ENCODE measurements around the gene ITGA2. TPM values are rescaled to one million over a fixed set of nuclear protein-coding genes. Genes with fewer than 3 reads are reported as not detected.
A peak's percentile ranks its signal among the peaks of the same experiment; 100 is the strongest.

ITGA2 gene
- total and polyA plus RNA-seq, 2 of the 8 experiments (the other 6 are each of a cell fraction or from before 2014, with no cell fraction given), result 1.4 to 7.7 TPM

DNA sequence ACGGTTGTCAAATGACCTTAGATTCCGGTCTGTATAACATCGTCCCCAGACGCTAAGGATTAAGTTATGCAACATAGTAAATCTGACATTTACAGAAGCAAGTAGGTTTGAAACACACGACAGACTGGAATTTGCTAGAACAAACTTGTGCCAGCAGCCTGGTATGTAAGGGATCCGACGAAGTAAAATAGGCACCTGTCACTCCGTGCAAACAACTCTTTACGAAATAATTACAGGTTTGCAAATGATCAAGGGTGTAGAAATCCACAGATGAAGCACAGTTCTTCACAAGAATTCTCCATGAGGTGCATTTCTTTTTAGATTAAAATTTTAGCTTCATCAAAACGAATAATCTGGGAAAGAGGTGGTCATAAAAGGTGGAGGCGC, 119.9 kb downstream of the ITGA2 start:
- Histone ChIP-seq H3K9me3 (ENCODE audit: insufficient read depth in 2 of 2, low read depth in 1 of 2, low read length in 1 of 2) (no peaks in the 10 kb centered on the region), H3K27ac (ENCODE audit: low read depth, low read length) (no peak overlapping the region), H2BK20ac (ENCODE audit: low read length) (no peak overlapping the region), H3K23me2 (ENCODE audit: low read depth, low read length) (peaks cover 7% of the 10 kb centered on the region; the same call in 1 of the 2 replicates), H3K36me3 (ENCODE audit: control insufficient read depth in 2 of 4, insufficient read depth in 4 of 4, low read length in 3 of 4) (no peaks in the 10 kb centered on the region), H3K23ac (ENCODE audit: insufficient read length) (no peak overlapping the region), H3K4me1 (replicated peaks in 1 of 4; ENCODE audit: control insufficient read depth in 3 of 4, insufficient read depth in 4 of 4, low read length in 3 of 4) (peaks cover 0 to 5% (median 0%) of the 10 kb centered on the region in 4 experiments; a peak in 4 of 7 replicates), H4K91ac (replicated peaks; ENCODE audit: insufficient read length, low read length) (no peak overlapping the region), H2AFZ (ENCODE audit: low read length) (peak overlapping the region; percentile 87; the same call in 1 of the 2 replicates), H2BK5ac (ENCODE audit: low read depth, low read length) (no peak overlapping the region), H2BK15ac (ENCODE audit: low read length) (no peak overlapping the region), H3K4me3 (ENCODE audit: extremely low read depth in 1 of 4, insufficient read depth in 2 of 4, low read depth in 3 of 4, low read length in 4 of 4) (peak overlapping the region; percentile 61 to 86 (median 70); a peak in 7 of 8 replicates), H3K18ac (ENCODE audit: extremely low read depth, low read length) (no peak overlapping the region), H4K8ac (ENCODE audit: extremely low read depth, insufficient read depth, low read length) (no peak overlapping the region), H4K5ac (ENCODE audit: insufficient read length, low read depth, low read length) (no peak overlapping the region), H3K27me3 (replicated peaks in 1 of 4; ENCODE audit: control insufficient read depth in 3 of 4, extremely low read depth in 1 of 4, insufficient read depth in 3 of 4, low read length in 3 of 4) (no peaks in the 10 kb centered on the region), H2AK5ac (ENCODE audit: low read depth, low read length) (no peak overlapping the region), H2BK120ac (replicated peaks; ENCODE audit: low read depth, low read length) (no peak overlapping the region), H4K20me1 (replicated peaks in 1 of 2; ENCODE audit: control insufficient read depth in 1 of 2, insufficient read depth in 2 of 2, low read length in 2 of 2) (no peaks in the 10 kb centered on the region), H3K14ac (ENCODE audit: insufficient read length) (no peak overlapping the region), H3K79me1 (ENCODE audit: low read depth, low read length) (no peaks in the 10 kb centered on the region; the same call in 1 of the 2 replicates), H3K4ac (replicated peaks; ENCODE audit: insufficient read length, low read depth, low read length) (no peak overlapping the region), H3K4me2 (ENCODE audit: insufficient read depth in 1 of 2, low read depth in 2 of 2, low read length in 2 of 2) (peak overlapping the region; percentile 85 to 94), H3K79me2 (ENCODE audit: control insufficient read depth in 1 of 2, insufficient read depth in 2 of 2, low read length in 2 of 2) (no peaks in the 10 kb centered on the region), H3K9ac (replicated peaks in 1 of 4; ENCODE audit: extremely low read depth in 1 of 4, low read depth in 3 of 4, low read length in 3 of 4) (no peak overlapping the region), H2BK12ac (ENCODE audit: low read depth, low read length) (no peak overlapping the region), H3K56ac (replicated peaks; ENCODE audit: insufficient read length, low read depth, low read length) (no peak overlapping the region)
- TF ChIP-seq POLR2AphosphoS5 (IDR thresholded peaks at IDR 0.05; ENCODE audit: low read depth, low read length) (no peak), JUND (IDR thresholded peaks at IDR 0.05; ENCODE audit: low read length) (no peak), SAP30 (IDR thresholded peaks at IDR 0.05; ENCODE audit: insufficient read depth, insufficient replicate concordance, low read length) (peak; percentile 49), CEBPB (IDR thresholded peaks at IDR 0.05; ENCODE audit: low read depth, low read length) (no peak), KDM1A (IDR thresholded peaks at IDR 0.05; ENCODE audit: borderline replicate concordance, low read length) (no peak), MAFK (IDR thresholded peaks at IDR 0.05; ENCODE audit: low read depth, low read length) (no peak)
- TF ChIP-seq, protein P1, sequence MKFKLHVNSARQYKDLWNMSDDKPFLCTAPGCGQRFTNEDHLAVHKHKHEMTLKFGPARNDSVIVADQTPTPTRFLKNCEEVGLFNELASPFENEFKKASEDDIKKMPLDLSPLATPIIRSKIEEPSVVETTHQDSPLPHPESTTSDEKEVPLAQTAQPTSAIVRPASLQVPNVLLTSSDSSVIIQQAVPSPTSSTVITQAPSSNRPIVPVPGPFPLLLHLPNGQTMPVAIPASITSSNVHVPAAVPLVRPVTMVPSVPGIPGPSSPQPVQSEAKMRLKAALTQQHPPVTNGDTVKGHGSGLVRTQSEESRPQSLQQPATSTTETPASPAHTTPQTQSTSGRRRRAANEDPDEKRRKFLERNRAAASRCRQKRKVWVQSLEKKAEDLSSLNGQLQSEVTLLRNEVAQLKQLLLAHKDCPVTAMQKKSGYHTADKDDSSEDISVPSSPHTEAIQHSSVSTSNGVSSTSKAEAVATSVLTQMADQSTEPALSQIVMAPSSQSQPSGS (IDR thresholded peaks at IDR 0.05; ENCODE audit: low read length), result no peak
- ChIA-PET POLR2A (ENCODE audit: partially characterized antibody) (interaction anchor here (0.8 kb wide), 1 partner anchor 317 kb away, joined by 3 read pairs; no protein-coding TSS in a partner anchor), CTCF (ENCODE audit: partially characterized antibody) (interaction anchor here (1.5 kb wide), 2 partner anchors 14 to 160 kb away, joined by 4 to 6 read pairs; no protein-coding TSS in a partner anchor)
- 23% methylated on average over 11 of the region's 11 CpGs; no CpG with 5 or more reads in 1 of the 2 experiments for WGBS, 2 experiments (ENCODE audit: extremely low coverage in 1 of 2, insufficient coverage in 1 of 2, insufficient read length in 1 of 2, insufficient replicate concordance in 2 of 2, low coverage in 1 of 2, low lambda C conversion rate in 2 of 2, missing lambda C conversion rate in 1 of 2)
- no peak for FAIRE-seq
- DNase-seq (ENCODE audit: low read depth in 1 of 2, low spot score in 2 of 2), result no peak

Data from H1 (cell line).